Hematopoietic multipotent progenitor cell treated with erythropoietin and hydrocortisone succinate and interleukin-3 and kit ligand, for 6 days (in vitro differentiated cells): ENCODE measurements around the gene YPEL2.

Experiments used
- DNase-seq: peaks from one replicate; pipeline ENCODE4 v3.0.0-alpha.2; 2015

Gene YPEL2

GRCh38 chr17:59436900-59437299 is 105.4 kb downstream of the YPEL2 start:
- DNase-seq: no peak

GRCh38 chr17:59437791-59438281 is 106.4 kb downstream of the YPEL2 start:
- peak; percentile 61 for DNase-seq

- DNase-seq: no peak
Observed at GRCh38 chr17:59439262-59439661, 107.8 kb downstream of the YPEL2 start.

- no peak for DNase-seq
Observed at GRCh38 chr17:59439741-59440211, 108.3 kb downstream of the YPEL2 start.

- peak; percentile 98 for DNase-seq
Observed at GRCh38 chr17:59440757-59441463, 109.5 kb downstream of the YPEL2 start.

- no peak for DNase-seq
Observed at GRCh38 chr17:59441464-59442096, 110.1 kb downstream of the YPEL2 start.

GRCh38 chr17:59443106-59443505 is 111.7 kb downstream of the YPEL2 start:
- DNase-seq: no peak
